Panc1 (cell line): ENCODE measurements around the gene AFF3. TPM values are rescaled to one million over a fixed set of nuclear protein-coding genes. Genes with fewer than 3 reads are reported as not detected.

ENCODE experiments used
- ATAC-seq: fragments of 200-7000 bp; cut with Tn5 transposase; 2 replicates; pipeline ENCODE4 v1.9.1; 2020; ENCODE audit warnings: mild to moderate bottlenecking, moderate library complexity
- BruUV-seq: library from RNA; stranded (reverse); fragments of 400-500 nt; replicated peaks from 2 replicates; lab custom pipeline; 2021; lab: Mats Ljungman, UMichigan
- CTCF ChIA-PET: fragments of 300-600 bp; sonication (Branson Sonifier 250); formaldehyde crosslinking; loops from one replicate; lab custom pipeline; 2022; ENCODE audit warnings: antibody characterized with exemption; lab: Charles Lee
- POLR2A ChIA-PET: fragments of 300-600 bp; sonication (Branson Sonifier 250); formaldehyde crosslinking; loops from one replicate; lab custom pipeline; 2022; ENCODE audit warnings: antibody characterized with exemption; lab: Charles Lee
- DNase-seq: peaks from one replicate; pipeline ENCODE4 v3.0.0-alpha.2; 2010; ENCODE audit warnings: low read depth, low spot score
- H3K27ac ChIP-seq: 2 replicates; pipeline ENCODE4 v1.5.1; 2011; ENCODE audit warnings: mild to moderate bottlenecking, low read length, inconsistent platforms
- H3K27me3 ChIP-seq: fragments of 200-500 bp; sonication (Bioruptor generic); 2 replicates; pipeline ENCODE4 v1.6.0; 2014; ENCODE audit warnings: low read length, inconsistent platforms; ENCODE audit not compliant: control insufficient read depth, insufficient read depth
- H3K36me3 ChIP-seq: fragments of 200-500 bp; sonication (Bioruptor generic); 2 replicates; pipeline ENCODE4 v1.5.1; 2014; ENCODE audit warnings: inconsistent platforms, mild to moderate bottlenecking, low read length, moderate library complexity; ENCODE audit not compliant: control insufficient read depth, insufficient read depth
- H3K4me1 ChIP-seq: 2 replicates; pipeline ENCODE4 v1.5.1; 2011; ENCODE audit warnings: inconsistent platforms, mild to moderate bottlenecking, low read length, moderate library complexity; ENCODE audit not compliant: control insufficient read depth, insufficient read depth
- H3K4me3 ChIP-seq, 2 experiments: 2 replicates each; pipeline ENCODE4 v1.5.1; 2011 to 2012; ENCODE audit warnings: low read depth in 2 of 2, low read length in 2 of 2, mild to moderate bottlenecking in 2 of 2, inconsistent platforms in 1 of 2, moderate library complexity in 1 of 2
- H3K9me3 ChIP-seq: fragments of 200-500 bp; sonication (Bioruptor generic); 2 replicates; pipeline ENCODE4 v1.5.1; 2014; ENCODE audit warnings: low read depth, mild to moderate bottlenecking, inconsistent platforms, low read length, moderate library complexity; ENCODE audit not compliant: control insufficient read depth, insufficient read depth
- POLR2AphosphoS5 ChIP-seq: IDR thresholded peaks from 2 replicates; pipeline ENCODE4 v1.6.1; 2012; ENCODE audit warnings: mild to moderate bottlenecking, low read depth, low read length, moderate library complexity
- SIN3A ChIP-seq: IDR thresholded peaks from 2 replicates; pipeline ENCODE4 v1.6.1; 2012; ENCODE audit warnings: low read depth, mild to moderate bottlenecking, low read length, moderate library complexity, borderline replicate concordance; ENCODE audit not compliant: insufficient read depth
- TCF7L2 ChIP-seq: IDR thresholded peaks from 2 replicates; pipeline ENCODE4 v1.6.1; 2011; ENCODE audit warnings: mild to moderate bottlenecking, low read depth, low read length, inconsistent platforms
- in situ Hi-C: cut with HindIII; loops from 2 replicates; pipeline ENCODE4 v1.10.0; 2016; ENCODE audit warnings: low sequenced_read_pairs, low pct_unique_long_range_greater_than_20kb
- intact Hi-C: fragments of 100-400 bp; cut with micrococcal nuclease; formaldehyde crosslinking; loops from one replicate; pipeline ENCODE4 v1.10.0; 2022; ENCODE audit not compliant: unreplicated experiment
- total RNA-seq: library from RNA; stranded (reverse); gene quantifications from one replicate; pipeline ENCODE4 v1.2.1, GENCODE V29; 2021; ENCODE audit not compliant: unreplicated experiment
- TF ChIP-seq, protein P1 (sequence below), 2 experiments: IDR thresholded peaks; 2 replicates each; pipeline ENCODE4 v1.6.1; 2011 to 2012; ENCODE audit warnings: low read depth in 2 of 2, control low read depth in 1 of 2, low read length in 1 of 2, mild to moderate bottlenecking in 1 of 2, moderate library complexity in 1 of 2; ENCODE audit not compliant: insufficient read depth in 1 of 2
- TF ChIP-seq, protein P2 (sequence below): fragments of 450-650 bp; IDR thresholded peaks from 2 replicates; pipeline ENCODE4 v1.5.1; 2017; ENCODE audit warnings: mild to moderate bottlenecking

Gene AFF3
- total RNA-seq, 1 experiment from 2014 or later, result 2.2 TPM

DNA sequence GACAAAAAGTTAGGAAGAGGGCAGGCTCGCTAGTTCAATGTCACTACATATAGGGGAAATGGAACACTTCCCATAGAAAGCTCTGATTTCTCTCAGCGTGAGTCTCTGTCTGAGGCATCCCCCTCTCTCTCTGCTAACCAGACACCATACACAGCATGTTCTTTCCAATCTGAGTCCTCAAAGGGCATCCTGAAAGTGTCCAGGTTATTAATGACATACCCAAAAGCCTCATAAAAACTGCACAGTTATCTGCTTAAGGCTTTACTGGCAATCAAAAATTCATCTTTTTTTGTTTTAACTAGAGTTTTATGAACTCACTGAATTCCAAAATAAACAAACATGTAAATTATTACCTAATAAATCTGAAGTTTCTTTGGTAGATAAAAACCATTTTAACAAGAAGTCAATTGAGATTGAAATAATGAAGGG, 137.4 kb downstream of the AFF3 start:
- ATAC-seq (no peak), DNase-seq (no peak)
- BruUV-seq, result no TSS peak
- ChIA-PET CTCF (no interaction called here), POLR2A (no interaction called here)
- H3K36me3 ChIP-seq, result no peaks in the 10 kb centered on the region
- in situ Hi-C loops (no loop called here), intact Hi-C loops (no loop called here)
- no peak overlapping the region for H3K27ac ChIP-seq
- H3K4me3 ChIP-seq, result no peak overlapping the region
- H3K4me1 ChIP-seq, result no peaks in the 10 kb centered on the region
- TF ChIP-seq, protein P1, sequence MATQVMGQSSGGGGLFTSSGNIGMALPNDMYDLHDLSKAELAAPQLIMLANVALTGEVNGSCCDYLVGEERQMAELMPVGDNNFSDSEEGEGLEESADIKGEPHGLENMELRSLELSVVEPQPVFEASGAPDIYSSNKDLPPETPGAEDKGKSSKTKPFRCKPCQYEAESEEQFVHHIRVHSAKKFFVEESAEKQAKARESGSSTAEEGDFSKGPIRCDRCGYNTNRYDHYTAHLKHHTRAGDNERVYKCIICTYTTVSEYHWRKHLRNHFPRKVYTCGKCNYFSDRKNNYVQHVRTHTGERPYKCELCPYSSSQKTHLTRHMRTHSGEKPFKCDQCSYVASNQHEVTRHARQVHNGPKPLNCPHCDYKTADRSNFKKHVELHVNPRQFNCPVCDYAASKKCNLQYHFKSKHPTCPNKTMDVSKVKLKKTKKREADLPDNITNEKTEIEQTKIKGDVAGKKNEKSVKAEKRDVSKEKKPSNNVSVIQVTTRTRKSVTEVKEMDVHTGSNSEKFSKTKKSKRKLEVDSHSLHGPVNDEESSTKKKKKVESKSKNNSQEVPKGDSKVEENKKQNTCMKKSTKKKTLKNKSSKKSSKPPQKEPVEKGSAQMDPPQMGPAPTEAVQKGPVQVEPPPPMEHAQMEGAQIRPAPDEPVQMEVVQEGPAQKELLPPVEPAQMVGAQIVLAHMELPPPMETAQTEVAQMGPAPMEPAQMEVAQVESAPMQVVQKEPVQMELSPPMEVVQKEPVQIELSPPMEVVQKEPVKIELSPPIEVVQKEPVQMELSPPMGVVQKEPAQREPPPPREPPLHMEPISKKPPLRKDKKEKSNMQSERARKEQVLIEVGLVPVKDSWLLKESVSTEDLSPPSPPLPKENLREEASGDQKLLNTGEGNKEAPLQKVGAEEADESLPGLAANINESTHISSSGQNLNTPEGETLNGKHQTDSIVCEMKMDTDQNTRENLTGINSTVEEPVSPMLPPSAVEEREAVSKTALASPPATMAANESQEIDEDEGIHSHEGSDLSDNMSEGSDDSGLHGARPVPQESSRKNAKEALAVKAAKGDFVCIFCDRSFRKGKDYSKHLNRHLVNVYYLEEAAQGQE (IDR thresholded peaks at IDR 0.05; ENCODE audit: insufficient read depth in 1 of 2, low read depth in 2 of 2, low read length in 1 of 2), result no peak
- TF ChIP-seq SIN3A, result no peak
- TF ChIP-seq TCF7L2, result no peak
- TF ChIP-seq, protein P2, sequence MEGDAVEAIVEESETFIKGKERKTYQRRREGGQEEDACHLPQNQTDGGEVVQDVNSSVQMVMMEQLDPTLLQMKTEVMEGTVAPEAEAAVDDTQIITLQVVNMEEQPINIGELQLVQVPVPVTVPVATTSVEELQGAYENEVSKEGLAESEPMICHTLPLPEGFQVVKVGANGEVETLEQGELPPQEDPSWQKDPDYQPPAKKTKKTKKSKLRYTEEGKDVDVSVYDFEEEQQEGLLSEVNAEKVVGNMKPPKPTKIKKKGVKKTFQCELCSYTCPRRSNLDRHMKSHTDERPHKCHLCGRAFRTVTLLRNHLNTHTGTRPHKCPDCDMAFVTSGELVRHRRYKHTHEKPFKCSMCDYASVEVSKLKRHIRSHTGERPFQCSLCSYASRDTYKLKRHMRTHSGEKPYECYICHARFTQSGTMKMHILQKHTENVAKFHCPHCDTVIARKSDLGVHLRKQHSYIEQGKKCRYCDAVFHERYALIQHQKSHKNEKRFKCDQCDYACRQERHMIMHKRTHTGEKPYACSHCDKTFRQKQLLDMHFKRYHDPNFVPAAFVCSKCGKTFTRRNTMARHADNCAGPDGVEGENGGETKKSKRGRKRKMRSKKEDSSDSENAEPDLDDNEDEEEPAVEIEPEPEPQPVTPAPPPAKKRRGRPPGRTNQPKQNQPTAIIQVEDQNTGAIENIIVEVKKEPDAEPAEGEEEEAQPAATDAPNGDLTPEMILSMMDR, result no peak
- no peak for TF ChIP-seq POLR2AphosphoS5
- H3K27me3 ChIP-seq, result peaks cover 3% of the 10 kb centered on the region; the same call in 1 of the 2 replicates
- H3K9me3 ChIP-seq, result no peaks in the 10 kb centered on the region

DNA sequence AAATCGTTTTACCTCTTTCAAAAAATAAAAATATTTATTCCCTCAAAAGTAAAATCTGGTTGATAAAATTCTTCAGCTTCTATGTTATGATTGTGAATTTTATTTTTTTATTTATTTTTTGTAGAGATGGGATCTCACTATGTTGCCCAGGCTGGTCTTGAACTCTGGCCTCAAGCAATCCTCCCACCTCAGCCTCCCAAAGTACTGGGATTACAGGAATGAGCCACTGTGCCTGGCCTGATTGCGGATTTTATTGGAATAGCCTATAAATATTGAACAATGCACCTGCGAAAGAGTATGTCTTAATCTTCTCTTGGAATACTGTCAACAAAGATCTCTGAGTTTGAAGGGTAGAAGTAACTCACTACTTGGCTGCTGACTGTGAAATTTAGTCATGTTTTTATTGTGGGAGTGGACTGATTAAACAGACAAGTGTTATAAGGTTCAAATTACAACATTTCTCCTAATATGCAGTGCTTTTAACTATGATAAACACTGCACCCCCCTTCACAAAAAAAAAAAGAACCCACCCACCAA, 138.0 kb downstream of the AFF3 start:
- POLR2A ChIA-PET, result no interaction called here
- DNase-seq, result no peak

More for the DNA sequence above, 138.0 kb downstream of the AFF3 start:
- in situ Hi-C loops (no loop called here), intact Hi-C loops (no loop called here)
- Histone ChIP-seq H3K27me3 (peaks cover 3% of the 10 kb centered on the region; the same call in 1 of the 2 replicates), H3K4me1 (no peaks in the 10 kb centered on the region), H3K9me3 (no peaks in the 10 kb centered on the region), H3K4me3 (no peak overlapping the region), H3K36me3 (no peaks in the 10 kb centered on the region), H3K27ac (no peak overlapping the region)
- no peak for ATAC-seq
- CTCF ChIA-PET, result no interaction called here
- BruUV-seq, result no TSS peak
- TF ChIP-seq TCF7L2, result no peak
- TF ChIP-seq, protein P1 (IDR thresholded peaks at IDR 0.05; ENCODE audit: insufficient read depth in 1 of 2, low read depth in 2 of 2, low read length in 1 of 2), result no peak
- TF ChIP-seq SIN3A, result no peak
- no peak for TF ChIP-seq POLR2AphosphoS5
